Measurements from ENCODE around the gene HERC5.
"Not testable (repeated sequence)": the region's sequence is repeated elsewhere in the genome, so short reads cannot be mapped to it uniquely, and the experiment has no call there.

Gene HERC5

DNA sequence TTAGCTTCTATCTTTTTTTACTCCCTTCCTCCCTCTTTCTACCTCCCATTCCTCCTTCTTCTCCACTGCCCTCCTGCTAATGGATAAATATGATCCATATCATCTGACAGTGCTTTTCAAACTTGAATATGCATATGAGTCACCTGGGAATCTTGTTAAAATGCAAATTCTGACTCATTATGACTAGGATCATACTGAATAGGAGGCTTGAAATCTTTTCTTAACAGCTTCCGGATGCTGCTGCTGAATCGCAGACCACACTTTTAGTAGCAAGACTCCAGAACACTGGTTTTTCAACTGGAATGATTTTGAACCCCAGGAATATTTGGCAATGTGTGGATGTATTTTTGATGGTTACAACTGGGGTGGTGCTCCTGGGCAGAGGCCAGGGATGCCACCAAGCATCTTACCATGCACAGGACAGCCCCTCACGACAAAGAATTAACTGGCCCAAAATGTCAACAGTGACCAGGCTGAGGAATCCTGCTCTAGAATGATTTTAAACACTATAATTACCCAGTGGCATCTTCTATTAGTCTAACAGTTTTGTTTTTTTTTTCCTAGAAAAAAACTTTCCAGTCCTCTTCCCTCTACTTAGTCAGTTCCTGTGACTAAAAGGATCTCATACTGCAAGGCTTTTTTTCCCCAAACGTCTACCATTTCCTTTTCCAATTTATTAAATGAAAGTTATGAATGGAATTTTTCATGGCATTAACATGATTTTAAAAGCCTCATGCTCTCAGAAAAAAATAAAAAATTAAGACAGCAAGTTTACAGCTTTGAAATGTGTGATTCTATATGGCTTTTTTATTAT is 77.2 kb downstream of the HERC5 start:
- DNase-seq (ENCODE audit: low read depth): peak; percentile 96
- TF ChIP-seq, protein P1, sequence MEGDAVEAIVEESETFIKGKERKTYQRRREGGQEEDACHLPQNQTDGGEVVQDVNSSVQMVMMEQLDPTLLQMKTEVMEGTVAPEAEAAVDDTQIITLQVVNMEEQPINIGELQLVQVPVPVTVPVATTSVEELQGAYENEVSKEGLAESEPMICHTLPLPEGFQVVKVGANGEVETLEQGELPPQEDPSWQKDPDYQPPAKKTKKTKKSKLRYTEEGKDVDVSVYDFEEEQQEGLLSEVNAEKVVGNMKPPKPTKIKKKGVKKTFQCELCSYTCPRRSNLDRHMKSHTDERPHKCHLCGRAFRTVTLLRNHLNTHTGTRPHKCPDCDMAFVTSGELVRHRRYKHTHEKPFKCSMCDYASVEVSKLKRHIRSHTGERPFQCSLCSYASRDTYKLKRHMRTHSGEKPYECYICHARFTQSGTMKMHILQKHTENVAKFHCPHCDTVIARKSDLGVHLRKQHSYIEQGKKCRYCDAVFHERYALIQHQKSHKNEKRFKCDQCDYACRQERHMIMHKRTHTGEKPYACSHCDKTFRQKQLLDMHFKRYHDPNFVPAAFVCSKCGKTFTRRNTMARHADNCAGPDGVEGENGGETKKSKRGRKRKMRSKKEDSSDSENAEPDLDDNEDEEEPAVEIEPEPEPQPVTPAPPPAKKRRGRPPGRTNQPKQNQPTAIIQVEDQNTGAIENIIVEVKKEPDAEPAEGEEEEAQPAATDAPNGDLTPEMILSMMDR (conservative IDR thresholded peaks at IDR 0.05; ENCODE audit: control insufficient read depth, insufficient read depth, low read depth, low read length): no peak
- peak overlapping the region; percentile 23 for H3K4me3 ChIP-seq (ENCODE audit: control insufficient read depth, low read depth, low read length)

DNA sequence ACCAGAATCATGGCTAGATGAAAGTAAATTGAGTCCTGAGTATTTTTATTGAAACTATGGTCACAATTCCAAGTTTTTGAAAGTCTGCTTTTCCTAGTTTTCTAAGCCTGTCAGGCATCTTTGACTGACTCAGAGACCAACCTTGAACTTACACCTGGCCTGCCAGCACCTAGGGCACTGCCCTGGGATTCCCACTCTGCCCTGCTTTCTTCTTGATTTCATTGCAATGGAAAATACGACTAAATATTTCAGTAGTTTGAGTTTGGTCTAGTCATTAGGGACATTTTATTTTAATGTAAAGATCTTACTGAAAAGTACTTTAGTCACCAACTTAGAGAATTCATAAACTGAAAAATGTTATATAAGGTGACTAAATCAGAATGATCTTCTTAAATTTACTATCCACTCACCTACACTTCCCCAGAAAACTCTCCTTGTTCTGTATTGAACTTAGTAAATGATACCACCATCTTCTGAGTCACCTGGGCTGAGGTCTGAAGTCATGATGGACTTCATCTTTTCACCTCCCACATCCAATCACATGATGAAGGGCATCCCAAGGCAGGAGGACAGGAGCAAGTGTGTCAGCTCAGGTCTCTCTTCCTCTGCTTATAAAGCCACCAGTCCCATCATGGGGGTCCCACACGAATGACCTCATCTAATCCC is 78.3 kb downstream of the HERC5 start:
- no peak for DNase-seq (ENCODE audit: low read depth)
- H3K4me3 ChIP-seq (ENCODE audit: control insufficient read depth, low read depth, low read length): no peak overlapping the region
- TF ChIP-seq, protein P1 (conservative IDR thresholded peaks at IDR 0.05; ENCODE audit: control insufficient read depth, insufficient read depth, low read depth, low read length): no peak

DNA sequence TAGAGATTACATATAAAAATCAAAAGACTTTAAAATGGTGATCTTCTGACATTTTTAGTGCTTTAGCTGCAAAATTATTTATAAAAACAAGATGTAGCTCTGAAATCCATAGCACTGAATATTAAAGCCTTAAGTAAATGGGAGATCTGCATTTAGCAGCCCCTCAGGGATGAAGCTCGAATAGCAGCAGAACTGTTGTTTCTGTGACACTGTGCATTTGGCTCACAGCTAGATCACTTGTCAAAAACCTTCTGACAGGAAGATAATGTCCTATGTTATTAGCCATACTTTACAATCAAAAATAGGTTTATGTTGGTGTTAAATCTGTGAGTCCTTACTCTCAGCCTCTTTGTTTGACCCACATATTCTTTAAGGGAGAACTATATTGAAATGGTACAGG is 80.8 kb downstream of the HERC5 start:
- TF ChIP-seq, protein P1 (conservative IDR thresholded peaks at IDR 0.05; ENCODE audit: control insufficient read depth, insufficient read depth, low read depth, low read length): no peak
- H3K4me3 ChIP-seq (ENCODE audit: control insufficient read depth, low read depth, low read length): no peak overlapping the region
- no peak for DNase-seq (ENCODE audit: low read depth)

DNA sequence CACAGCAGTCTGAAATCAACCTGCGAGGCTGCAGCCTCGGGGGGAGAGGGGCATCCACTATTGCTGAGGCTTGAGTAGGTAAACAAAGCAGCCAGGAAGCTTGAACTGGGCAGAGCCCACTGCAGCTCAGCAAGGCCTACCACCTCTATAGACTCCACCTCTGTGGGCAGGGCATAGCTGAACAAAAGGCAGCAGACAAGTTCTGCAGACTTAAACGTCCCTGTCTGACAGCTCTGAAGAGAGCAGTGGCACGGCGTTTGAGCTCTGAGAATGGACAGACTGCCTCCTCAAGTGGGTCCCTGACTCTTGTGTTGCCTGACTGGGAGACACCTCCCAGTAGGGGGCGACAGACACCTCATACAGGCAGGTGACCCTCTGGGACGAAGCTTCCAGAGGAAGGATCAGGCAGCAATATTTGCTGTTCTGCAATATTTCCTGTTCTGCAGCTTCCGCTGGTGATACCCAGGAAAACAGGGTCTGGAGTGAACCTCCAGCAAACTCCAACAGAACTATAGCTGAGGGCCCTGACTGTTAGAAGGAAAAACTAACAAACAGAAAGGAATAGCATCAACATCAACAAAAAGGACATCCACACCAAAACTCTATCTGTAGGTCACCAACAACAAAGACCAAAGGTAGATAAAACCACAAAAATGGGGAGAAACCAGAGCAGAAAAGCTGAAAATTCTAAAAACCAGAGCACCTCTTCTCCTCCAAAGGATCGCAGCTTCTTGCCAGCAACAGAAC is 82.6 kb downstream of the HERC5 start:
- TF ChIP-seq, protein P1 (conservative IDR thresholded peaks at IDR 0.05; ENCODE audit: control insufficient read depth, insufficient read depth, low read depth, low read length): peak; percentile 51
- DNase-seq (ENCODE audit: low read depth): peak; percentile 71
- not testable (repeated sequence) for H3K4me3 ChIP-seq (ENCODE audit: control insufficient read depth, low read depth, low read length)

DNA sequence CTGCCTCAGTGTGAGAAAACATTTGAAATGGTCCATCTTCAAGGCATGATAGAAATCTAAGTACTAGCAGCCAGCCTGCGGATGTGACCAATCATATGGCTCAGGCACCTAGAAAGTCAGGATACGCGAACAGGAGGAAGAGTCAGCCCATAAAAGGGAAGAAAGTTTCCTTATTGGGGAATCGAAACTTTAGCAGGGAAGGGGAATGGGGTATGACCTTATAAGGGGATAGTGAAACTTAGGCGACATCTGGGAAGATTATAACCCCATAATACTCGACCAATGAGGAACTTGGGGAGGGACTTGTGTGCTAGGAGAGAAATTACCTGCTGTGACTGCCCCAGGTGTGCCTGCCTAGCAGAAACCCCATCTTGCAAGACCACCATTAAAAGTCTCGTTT is 92.9 kb downstream of the HERC5 start:
- DNase-seq (ENCODE audit: low read depth): no peak
- no peak overlapping the region for H3K4me3 ChIP-seq (ENCODE audit: control insufficient read depth, low read depth, low read length)
- TF ChIP-seq, protein P1 (conservative IDR thresholded peaks at IDR 0.05; ENCODE audit: control insufficient read depth, insufficient read depth, low read depth, low read length): no peak

Data from fibroblast of mammary gland (primary cell).